Measurements from ENCODE around the gene ASRGL1.

ASRGL1 gene

GRCh38 chr11:62419943-62420342 lies 82.7 kb downstream of the ASRGL1 start:
- no peak for DNase-seq

DNA sequence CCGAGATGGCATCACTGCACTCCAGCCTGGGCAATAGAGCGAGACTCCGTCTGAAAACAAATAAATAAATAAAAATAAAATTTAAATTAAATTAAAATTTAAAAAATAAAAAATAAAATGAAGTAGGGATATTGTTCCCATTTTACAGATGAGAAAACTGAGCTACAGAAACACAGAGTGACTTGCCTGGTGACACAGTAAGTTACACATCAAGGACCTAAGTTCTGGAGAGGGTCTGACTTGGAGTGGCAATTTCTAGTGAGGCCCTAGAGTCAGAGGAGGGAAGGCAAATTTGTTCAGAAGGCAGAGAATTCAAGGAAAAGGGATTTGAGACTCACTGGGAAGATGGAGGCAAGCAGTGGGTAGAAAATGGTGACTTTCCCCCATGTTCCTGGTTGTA lies 83.6 kb downstream of the ASRGL1 start:
- Histone ChIP-seq H3F3A (ENCODE audit: insufficient read depth, low read length) (no peaks in the 10 kb centered on the region), H3K27me3 (replicated peaks; ENCODE audit: insufficient read depth, low read length) (peaks cover 8% of the 10 kb centered on the region), H3K9ac (ENCODE audit: low read length) (no peak overlapping the region), H3K4me2 (ENCODE audit: low read depth, low read length) (no peak overlapping the region), H3K27ac (ENCODE audit: low read length) (no peak overlapping the region), H2AFZ (ENCODE audit: low read length) (no peak overlapping the region), H3K9me3 (replicated peaks; ENCODE audit: insufficient read depth, low read length) (no peaks in the 10 kb centered on the region), H3K36me3 (replicated peaks; ENCODE audit: insufficient read depth, low read length) (no peaks in the 10 kb centered on the region), H3K4me1 (ENCODE audit: low read length) (no peaks in the 10 kb centered on the region), H4K20me1 (ENCODE audit: insufficient read depth, low read length) (no peaks in the 10 kb centered on the region), H3K9me2 (replicated peaks; ENCODE audit: insufficient read depth, low read length) (no peaks in the 10 kb centered on the region), H3K4me3 (ENCODE audit: low read length) (no peak overlapping the region), H3K79me2 (ENCODE audit: low read length) (no peaks in the 10 kb centered on the region)
- no peak for DNase-seq
- TF ChIP-seq, protein P1, sequence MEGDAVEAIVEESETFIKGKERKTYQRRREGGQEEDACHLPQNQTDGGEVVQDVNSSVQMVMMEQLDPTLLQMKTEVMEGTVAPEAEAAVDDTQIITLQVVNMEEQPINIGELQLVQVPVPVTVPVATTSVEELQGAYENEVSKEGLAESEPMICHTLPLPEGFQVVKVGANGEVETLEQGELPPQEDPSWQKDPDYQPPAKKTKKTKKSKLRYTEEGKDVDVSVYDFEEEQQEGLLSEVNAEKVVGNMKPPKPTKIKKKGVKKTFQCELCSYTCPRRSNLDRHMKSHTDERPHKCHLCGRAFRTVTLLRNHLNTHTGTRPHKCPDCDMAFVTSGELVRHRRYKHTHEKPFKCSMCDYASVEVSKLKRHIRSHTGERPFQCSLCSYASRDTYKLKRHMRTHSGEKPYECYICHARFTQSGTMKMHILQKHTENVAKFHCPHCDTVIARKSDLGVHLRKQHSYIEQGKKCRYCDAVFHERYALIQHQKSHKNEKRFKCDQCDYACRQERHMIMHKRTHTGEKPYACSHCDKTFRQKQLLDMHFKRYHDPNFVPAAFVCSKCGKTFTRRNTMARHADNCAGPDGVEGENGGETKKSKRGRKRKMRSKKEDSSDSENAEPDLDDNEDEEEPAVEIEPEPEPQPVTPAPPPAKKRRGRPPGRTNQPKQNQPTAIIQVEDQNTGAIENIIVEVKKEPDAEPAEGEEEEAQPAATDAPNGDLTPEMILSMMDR (IDR thresholded peaks at IDR 0.05; ENCODE audit: low read length), result no peak

More at GRCh38 chr11:62419943-62420342, 82.7 kb downstream of the ASRGL1 start:
- H3K4me3 ChIP-seq (ENCODE audit: low read length), result no peak overlapping the region
- H3K27ac ChIP-seq (ENCODE audit: low read length), result no peak overlapping the region
- H3K9ac ChIP-seq (ENCODE audit: low read length), result no peak overlapping the region
- no peaks in the 10 kb centered on the region for H4K20me1 ChIP-seq (ENCODE audit: insufficient read depth, low read length)
- peaks cover 8% of the 10 kb centered on the region for H3K27me3 ChIP-seq (replicated peaks; ENCODE audit: insufficient read depth, low read length)
- H3K36me3 ChIP-seq (replicated peaks; ENCODE audit: insufficient read depth, low read length), result no peaks in the 10 kb centered on the region
- no peaks in the 10 kb centered on the region for H3F3A ChIP-seq (ENCODE audit: insufficient read depth, low read length)
- no peaks in the 10 kb centered on the region for H3K79me2 ChIP-seq (ENCODE audit: low read length)
- H2AFZ ChIP-seq (ENCODE audit: low read length), result no peak overlapping the region
- TF ChIP-seq, protein P1 (IDR thresholded peaks at IDR 0.05; ENCODE audit: low read length), result no peak
- no peak for TF ChIP-seq EZH2phosphoT487 (IDR thresholded peaks at IDR 0.05; ENCODE audit: low read length)
- no peak for TF ChIP-seq EZH2 (optimal IDR thresholded peaks at IDR 0.05; ENCODE audit: low read depth, low read length)
- H3K9me3 ChIP-seq (replicated peaks; ENCODE audit: insufficient read depth, low read length), result no peaks in the 10 kb centered on the region
- no peaks in the 10 kb centered on the region for H3K4me1 ChIP-seq (ENCODE audit: low read length)
- H3K4me2 ChIP-seq (ENCODE audit: low read depth, low read length), result no peak overlapping the region
- no peaks in the 10 kb centered on the region for H3K9me2 ChIP-seq (replicated peaks; ENCODE audit: insufficient read depth, low read length)

DNA sequence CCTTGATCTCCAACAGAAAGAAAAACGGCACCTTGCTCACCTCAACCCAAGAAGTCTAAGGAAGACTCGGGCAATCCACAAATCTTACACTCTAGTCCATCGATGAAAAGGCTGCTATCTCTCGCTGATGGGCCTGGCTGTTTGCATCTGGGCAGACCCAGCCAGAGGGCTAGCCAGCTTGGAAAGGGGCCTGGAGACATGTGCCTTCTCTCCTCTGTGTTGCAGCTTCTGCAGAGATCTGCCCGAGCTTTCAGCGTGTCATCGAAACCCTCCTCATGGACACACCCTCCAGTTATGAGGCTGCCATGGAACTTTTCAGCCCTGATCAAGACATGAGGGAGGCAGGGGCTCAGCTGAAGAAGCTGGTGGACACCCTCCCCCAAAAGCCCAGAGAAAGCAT lies 84.7 kb downstream of the ASRGL1 start:
- Histone ChIP-seq H3K27me3 (replicated peaks; ENCODE audit: insufficient read depth, low read length) (peaks cover 8% of the 10 kb centered on the region), H3K4me2 (ENCODE audit: low read depth, low read length) (no peak overlapping the region), H3K36me3 (replicated peaks; ENCODE audit: insufficient read depth, low read length) (no peaks in the 10 kb centered on the region), H3K4me3 (ENCODE audit: low read length) (no peak overlapping the region), H2AFZ (ENCODE audit: low read length) (no peak overlapping the region), H3K4me1 (ENCODE audit: low read length) (no peaks in the 10 kb centered on the region), H3K9ac (ENCODE audit: low read length) (no peak overlapping the region), H3K9me3 (replicated peaks; ENCODE audit: insufficient read depth, low read length) (no peaks in the 10 kb centered on the region), H4K20me1 (ENCODE audit: insufficient read depth, low read length) (no peaks in the 10 kb centered on the region), H3F3A (ENCODE audit: insufficient read depth, low read length) (no peaks in the 10 kb centered on the region), H3K27ac (ENCODE audit: low read length) (no peak overlapping the region), H3K9me2 (replicated peaks; ENCODE audit: insufficient read depth, low read length) (no peaks in the 10 kb centered on the region), H3K79me2 (ENCODE audit: low read length) (no peaks in the 10 kb centered on the region)
- DNase-seq, result no peak
- TF ChIP-seq EZH2phosphoT487 (IDR thresholded peaks at IDR 0.05; ENCODE audit: low read length), result no peak
- no peak for TF ChIP-seq EZH2 (optimal IDR thresholded peaks at IDR 0.05; ENCODE audit: low read depth, low read length)
- TF ChIP-seq, protein P1 (IDR thresholded peaks at IDR 0.05; ENCODE audit: low read length), result no peak

Measured in MM.1S (cell line).